Esophagus squamous epithelium (tissue), 4 donors: Measurements from ENCODE around the gene SH3PXD2B.

Experiments
- CTCF ChIP-seq, 6 experiments: fragments of 450-650 bp in 4 of 6; fragments of 200-600 bp in 2 of 6; sonication (generic) in 2 of 6; IDR thresholded peaks; one replicate each; pipeline ENCODE4 v1.5.1; 2016 to 2019; ENCODE audit warnings: antibody characterized with exemption in 6 of 6, mild to moderate bottlenecking in 4 of 6, moderate library complexity in 4 of 6
- POLR2A ChIP-seq, 4 donors: fragments of 450-650 bp; IDR thresholded peaks; one replicate each; pipeline ENCODE4 v1.6.1; 2017; ENCODE audit warnings: antibody characterized with exemption in 4 of 4, mild to moderate bottlenecking in 4 of 4, moderate library complexity in 3 of 4

GRCh38 chr5:172438319-172438668 lies 16.0 kb downstream of the SH3PXD2B start:
- TF ChIP-seq CTCF (IDR thresholded peaks at IDR 0.05), result no peak
- TF ChIP-seq POLR2A (IDR thresholded peaks at IDR 0.05), result no peak
